ENCODE results near the gene AHNAK.
A peak's percentile ranks its signal among the peaks of the same experiment; 100 is the strongest.
"Not testable (repeated sequence)": the region's sequence is repeated elsewhere in the genome, so short reads cannot be mapped to it uniquely, and the experiment has no call there.

Gene AHNAK

GRCh38 chr11:62569611-62570010 lies 23.0 kb upstream of the AHNAK start:
- TF ChIP-seq, protein P1, sequence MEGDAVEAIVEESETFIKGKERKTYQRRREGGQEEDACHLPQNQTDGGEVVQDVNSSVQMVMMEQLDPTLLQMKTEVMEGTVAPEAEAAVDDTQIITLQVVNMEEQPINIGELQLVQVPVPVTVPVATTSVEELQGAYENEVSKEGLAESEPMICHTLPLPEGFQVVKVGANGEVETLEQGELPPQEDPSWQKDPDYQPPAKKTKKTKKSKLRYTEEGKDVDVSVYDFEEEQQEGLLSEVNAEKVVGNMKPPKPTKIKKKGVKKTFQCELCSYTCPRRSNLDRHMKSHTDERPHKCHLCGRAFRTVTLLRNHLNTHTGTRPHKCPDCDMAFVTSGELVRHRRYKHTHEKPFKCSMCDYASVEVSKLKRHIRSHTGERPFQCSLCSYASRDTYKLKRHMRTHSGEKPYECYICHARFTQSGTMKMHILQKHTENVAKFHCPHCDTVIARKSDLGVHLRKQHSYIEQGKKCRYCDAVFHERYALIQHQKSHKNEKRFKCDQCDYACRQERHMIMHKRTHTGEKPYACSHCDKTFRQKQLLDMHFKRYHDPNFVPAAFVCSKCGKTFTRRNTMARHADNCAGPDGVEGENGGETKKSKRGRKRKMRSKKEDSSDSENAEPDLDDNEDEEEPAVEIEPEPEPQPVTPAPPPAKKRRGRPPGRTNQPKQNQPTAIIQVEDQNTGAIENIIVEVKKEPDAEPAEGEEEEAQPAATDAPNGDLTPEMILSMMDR (IDR thresholded peaks at IDR 0.05; ENCODE audit: extremely low read depth, missing control alignments) = no peak
- no peak for DNase-seq (ENCODE audit: low spot score)

GRCh38 chr11:62567018-62567633 lies 20.5 kb upstream of the AHNAK start:
- DNase-seq (ENCODE audit: low spot score) = no peak
- TF ChIP-seq, protein P1 (IDR thresholded peaks at IDR 0.05; ENCODE audit: extremely low read depth, missing control alignments) = no peak

- no peak for DNase-seq (ENCODE audit: low spot score)
- TF ChIP-seq, protein P1 (IDR thresholded peaks at IDR 0.05; ENCODE audit: extremely low read depth, missing control alignments) = no peak
These were observed 19.6 kb upstream of the AHNAK start for GRCh38 chr11:62566247-62566646.

DNA sequence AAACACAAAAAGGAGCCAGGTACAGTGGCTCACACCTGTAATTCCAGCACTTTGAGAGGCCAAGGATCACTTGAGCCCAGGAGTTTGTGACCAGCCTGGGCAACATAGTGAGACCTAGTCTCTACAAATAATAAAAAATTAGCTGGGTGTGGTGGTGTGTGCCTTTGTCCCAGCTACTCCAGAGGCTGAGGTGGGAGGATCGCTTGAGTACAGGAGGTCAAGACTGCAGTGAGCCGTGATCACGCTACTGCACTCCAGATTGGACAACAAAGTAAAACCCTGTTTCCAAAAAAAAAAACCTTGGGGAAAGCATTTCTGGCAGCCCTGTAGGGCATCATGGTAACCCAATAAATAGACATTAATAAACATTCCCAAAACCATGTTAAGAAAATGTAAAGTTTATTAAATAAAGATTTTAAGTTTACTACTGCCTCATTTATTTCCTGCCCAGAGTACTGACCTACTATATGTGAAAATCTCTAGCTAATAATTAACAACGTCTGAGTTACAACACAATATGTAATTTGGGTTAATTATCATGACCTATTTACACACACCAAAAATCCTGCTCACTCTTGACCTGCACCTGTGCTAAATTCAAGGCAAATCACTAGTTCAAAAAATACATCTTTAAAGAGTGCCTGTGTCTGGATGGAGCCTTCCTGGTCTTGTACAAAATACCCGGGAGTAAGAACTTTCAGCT lies 18.6 kb upstream of the AHNAK start:
- TF ChIP-seq, protein P1 (IDR thresholded peaks at IDR 0.05; ENCODE audit: extremely low read depth, missing control alignments) = no peak
- no peak for DNase-seq (ENCODE audit: low spot score)

- DNase-seq (ENCODE audit: low spot score) = not testable (repeated sequence)
These were observed 15.1 kb upstream of the AHNAK start for GRCh38 chr11:62561677-62562230.

GRCh38 chr11:62560566-62561103 lies 14.0 kb upstream of the AHNAK start:
- peak; percentile 22 for DNase-seq (ENCODE audit: low spot score)
- TF ChIP-seq, protein P1 (IDR thresholded peaks at IDR 0.05; ENCODE audit: extremely low read depth, missing control alignments) = peak; percentile 52

- DNase-seq (ENCODE audit: low spot score) = not testable (repeated sequence)
These were observed 13.0 kb upstream of the AHNAK start for GRCh38 chr11:62559626-62560025.

- no peak for DNase-seq (ENCODE audit: low spot score)
- TF ChIP-seq, protein P1 (IDR thresholded peaks at IDR 0.05; ENCODE audit: extremely low read depth, missing control alignments) = no peak
These were observed 12.6 kb upstream of the AHNAK start for GRCh38 chr11:62559204-62559603.

Measured in GM20000 (cell line).